GM21360 (cell line): ENCODE measurements around the gene RAD17.
"Not testable (repeated sequence)": the region's sequence is repeated elsewhere in the genome, so short reads cannot be mapped to it uniquely, and the experiment has no call there.

ENCODE experiments used
- ATAC-seq: cut with Tn5 transposase; IDR thresholded peaks from one replicate; pipeline ENCODE4 v1.9.1; 2021; ENCODE audit warnings: mild to moderate bottlenecking, moderate library complexity; ENCODE audit not compliant: unreplicated experiment

RAD17 gene

GRCh38 chr5:69455428-69455988, 85.9 kb downstream of the RAD17 start:
- ATAC-seq = not testable (repeated sequence)

- no peak for ATAC-seq
Measured at GRCh38 chr5:69462170-69462569, 92.6 kb downstream of the RAD17 start.
